IMR-90 (cell line): Measurements from ENCODE around the gene RYR2. TPM values are rescaled to one million over a fixed set of nuclear protein-coding genes. Genes with fewer than 3 reads are reported as not detected.

Experiments
- ATAC-seq: fragments of 200-7000 bp; cut with Tn5 transposase; 2 replicates; pipeline ENCODE4 v1.9.1; 2020; ENCODE audit warnings: low read depth, mild to moderate bottlenecking, moderate library complexity
- BruUV-seq: library from RNA; stranded (reverse); fragments of 400-500 nt; replicated peaks from 2 replicates; lab custom pipeline; 2021; lab: Mats Ljungman, UMichigan
- CTCF ChIA-PET: fragments of 300-600 bp; formaldehyde crosslinking; extraction: SDS; loops from one replicate; lab custom pipeline; 2021; ENCODE audit warnings: antibody characterized with exemption; lab: Yijun Ruan, JAX
- POLR2A ChIA-PET: fragments of 300-600 bp; sonication (Branson Sonifier 250); formaldehyde crosslinking; loops from one replicate; lab custom pipeline; 2022; ENCODE audit warnings: antibody characterized with exemption; ENCODE audit not compliant: unreplicated experiment; lab: Charles Lee
- DNase-seq: peaks from one replicate; pipeline ENCODE4 v3.0.0; 2013
- H2AFZ ChIP-seq: replicated peaks from 2 replicates; pipeline ENCODE3; 2013; ENCODE audit warnings: low read length, mild to moderate bottlenecking; ENCODE audit not compliant: poor library complexity
- H2AK5ac ChIP-seq: 2 replicates; pipeline ENCODE4 v1.6.1; 2013; ENCODE audit warnings: low read depth, low read length, inconsistent platforms
- H2AK9ac ChIP-seq: replicated peaks from 2 replicates; pipeline ENCODE3; 2013; ENCODE audit warnings: mild to moderate bottlenecking, low read depth, low read length, moderate library complexity; ENCODE audit not compliant: poor library complexity
- H2BK120ac ChIP-seq: 2 replicates; pipeline ENCODE4 v1.6.1; 2013; ENCODE audit warnings: low read depth, low read length, inconsistent platforms
- H2BK15ac ChIP-seq: 3 replicates; pipeline ENCODE4 v1.6.1; 2013; ENCODE audit warnings: low read depth, low read length, inconsistent platforms
- H2BK20ac ChIP-seq: 2 replicates; pipeline ENCODE4 v1.6.1; 2013; ENCODE audit warnings: low read depth, mild to moderate bottlenecking, inconsistent platforms, low read length, moderate library complexity
- H2BK5ac ChIP-seq: 2 replicates; pipeline ENCODE4 v1.6.1; 2013; ENCODE audit warnings: mild to moderate bottlenecking, low read depth, low read length, inconsistent platforms; ENCODE audit not compliant: poor library complexity, severe bottlenecking
- H3K14ac ChIP-seq: replicated peaks from 2 replicates; pipeline ENCODE4 v1.6.1; 2013; ENCODE audit warnings: low read depth, low read length, inconsistent platforms
- H3K18ac ChIP-seq: 2 replicates; pipeline ENCODE4 v1.6.1; 2013; ENCODE audit warnings: low read depth, low read length, control low read depth
- H3K23ac ChIP-seq: 2 replicates; pipeline ENCODE4 v1.6.1; 2013; ENCODE audit warnings: low read depth, low read length, inconsistent platforms
- H3K27ac ChIP-seq: 2 replicates; pipeline ENCODE4 v1.5.1; 2013; ENCODE audit warnings: mild to moderate bottlenecking, control low read depth, low read length; ENCODE audit not compliant: insufficient read depth
- H3K27me3 ChIP-seq: 2 replicates; pipeline ENCODE4 v1.6.1; 2013; ENCODE audit warnings: low read length; ENCODE audit not compliant: control insufficient read depth, insufficient read depth
- H3K36me3 ChIP-seq: 2 replicates; pipeline ENCODE4 v1.6.1; 2013; ENCODE audit warnings: low read length, mixed read lengths; ENCODE audit not compliant: control insufficient read depth, insufficient read depth
- H3K4ac ChIP-seq: 2 replicates; pipeline ENCODE4 v1.6.1; 2013; ENCODE audit warnings: low read depth, low read length, inconsistent platforms
- H3K4me1 ChIP-seq: 2 replicates; pipeline ENCODE4 v1.6.1; 2013; ENCODE audit warnings: low read length, mixed read lengths; ENCODE audit not compliant: control insufficient read depth, insufficient read depth
- H3K4me2 ChIP-seq: 2 replicates; pipeline ENCODE4 v1.6.1; 2013; ENCODE audit warnings: low read depth, mild to moderate bottlenecking, control low read depth, low read length, moderate library complexity
- H3K4me3 ChIP-seq: 2 replicates; pipeline ENCODE4 v1.5.1; 2013; ENCODE audit warnings: low read depth, mild to moderate bottlenecking, control low read depth, low read length, moderate library complexity; ENCODE audit not compliant: insufficient read depth
- H3K56ac ChIP-seq: 2 replicates; pipeline ENCODE4 v1.6.1; 2013; ENCODE audit warnings: low read length, inconsistent platforms; ENCODE audit not compliant: insufficient read depth; ENCODE audit errors: extremely low read depth
- H3K79me1 ChIP-seq, 2 experiments: 2 replicates each; pipeline ENCODE4 v1.6.1; 2013; ENCODE audit warnings: low read length in 2 of 2, inconsistent platforms in 1 of 2, low read depth in 1 of 2
- H3K9ac ChIP-seq: 2 replicates; pipeline ENCODE4 v1.6.1; 2013; ENCODE audit warnings: low read depth, low read length, control low read depth
- H3K9me1 ChIP-seq: 2 replicates; pipeline ENCODE4 v1.6.1; 2013; ENCODE audit warnings: low read length, inconsistent platforms; ENCODE audit not compliant: insufficient read depth
- H3K9me3 ChIP-seq: 2 replicates; pipeline ENCODE4 v1.6.1; 2013; ENCODE audit warnings: low read length; ENCODE audit not compliant: control insufficient read depth, insufficient read depth
- H4K20me1 ChIP-seq: 2 replicates; pipeline ENCODE4 v1.6.1; 2013; ENCODE audit warnings: low read length, inconsistent platforms; ENCODE audit not compliant: insufficient read depth
- H4K5ac ChIP-seq: 2 replicates; pipeline ENCODE4 v1.6.1; 2013; ENCODE audit warnings: mild to moderate bottlenecking, low read depth, low read length, control low read depth
- H4K8ac ChIP-seq, 2 experiments: 2 replicates each; pipeline ENCODE4 v1.6.1; 2013; ENCODE audit warnings: low read depth in 2 of 2, low read length in 2 of 2, control low read depth in 1 of 2, inconsistent platforms in 1 of 2
- H4K91ac ChIP-seq: 2 replicates; pipeline ENCODE4 v1.6.1; 2013; ENCODE audit warnings: low read depth, low read length, inconsistent platforms; ENCODE audit not compliant: insufficient read depth
- BHLHE40 ChIP-seq: fragments of 150-350 bp; IDR thresholded peaks from 2 replicates; pipeline ENCODE4 v1.6.1; 2016; ENCODE audit warnings: mild to moderate bottlenecking, low read depth, low read length
- CEBPB ChIP-seq: IDR thresholded peaks from 2 replicates; pipeline ENCODE4 v1.6.1; 2012; ENCODE audit warnings: low read depth, low read length, improper control_type of control experiment
- FOS ChIP-seq: fragments of 150-350 bp; IDR thresholded peaks from 2 replicates; pipeline ENCODE4 v1.6.1; 2016; ENCODE audit warnings: low read depth, low read length
- MAFK ChIP-seq: IDR thresholded peaks from 2 replicates; pipeline ENCODE4 v1.6.1; 2012; ENCODE audit warnings: low read depth, low read length, improper control_type of control experiment
- MAZ ChIP-seq: IDR thresholded peaks from 2 replicates; pipeline ENCODE4 v1.6.1; 2012; ENCODE audit warnings: low read depth, mild to moderate bottlenecking, low read length, improper control_type of control experiment, moderate library complexity, borderline replicate concordance
- MXI1 ChIP-seq: IDR thresholded peaks from 2 replicates; pipeline ENCODE4 v1.6.1; 2012; ENCODE audit warnings: low read depth, mild to moderate bottlenecking, low read length, moderate library complexity, borderline replicate concordance
- POLR2A ChIP-seq: IDR thresholded peaks from 2 replicates; pipeline ENCODE4 v1.6.1; 2012; ENCODE audit warnings: mild to moderate bottlenecking, low read depth, low read length
- RAD21 ChIP-seq: IDR thresholded peaks from 2 replicates; pipeline ENCODE4 v1.6.1; 2012; ENCODE audit warnings: low read length, improper control_type of control experiment
- RCOR1 ChIP-seq: IDR thresholded peaks from 2 replicates; pipeline ENCODE4 v1.6.1; 2012; ENCODE audit warnings: mild to moderate bottlenecking, low read length, improper control_type of control experiment; ENCODE audit not compliant: insufficient replicate concordance
- WGBS, 2 experiments: methylation state at CpG; one replicate each; pipeline versions ENCODE4 v1.1.5 to v1.1.7; 2013; ENCODE audit warnings: missing lambda C conversion rate in 2 of 2; ENCODE audit not compliant: insufficient read length in 1 of 2; ENCODE audit errors: extremely low coverage in 2 of 2; 5-methylcytosine and 5-hydroxymethylcytosine counted together
- dilution Hi-C: fragments of 300-500 bp; cut with HindIII; formaldehyde crosslinking; loops from one replicate; pipeline ENCODE4 v1.14.3; 2018; ENCODE audit warnings: low sequenced_read_pairs; ENCODE audit not compliant: unreplicated experiment
- in situ Hi-C: fragments of 300-500 bp; cut with MboI; formaldehyde crosslinking; loops from 3 replicates; pipeline ENCODE4 v1.14.3; 2019; ENCODE audit warnings: low sequenced_read_pairs, inconsistent platforms, mixed read lengths
- intact Hi-C: fragments of 100-400 bp; cut with micrococcal nuclease; formaldehyde crosslinking; loops from 2 replicates; pipeline ENCODE4 v1.10.0; 2022
- polyA plus RNA-seq, 3 experiments: library from polyadenylated mRNA; depleted of rRNA; stranded (reverse); fragments of >200 nt; gene quantifications; 2 replicates each; pipeline ENCODE4 v1.2.3, GENCODE V29; 2012; ENCODE audit warnings: low replicate concordance in 1 of 3
- total RNA-seq: library from RNA; depleted of rRNA; stranded (reverse); fragments of >200 nt; gene quantifications from 2 replicates; pipeline ENCODE4 v1.2.3, GENCODE V29; 2012
- TF ChIP-seq, protein P1 (sequence below): fragments of 150-350 bp; IDR thresholded peaks from 2 replicates; pipeline ENCODE4 v1.6.1; 2016; ENCODE audit warnings: low read depth, mild to moderate bottlenecking, low read length, moderate library complexity, borderline replicate concordance
- TF ChIP-seq, protein P2 (sequence below): conservative IDR thresholded peaks from 2 replicates; pipeline ENCODE4 v1.5.1; 2012; ENCODE audit warnings: mild to moderate bottlenecking, low read depth, low read length, improper control_type of control experiment

The RYR2 gene
- total and polyA plus RNA-seq, 2 of the 4 experiments (the other 2 are of a cell fraction) = not detected

DNA sequence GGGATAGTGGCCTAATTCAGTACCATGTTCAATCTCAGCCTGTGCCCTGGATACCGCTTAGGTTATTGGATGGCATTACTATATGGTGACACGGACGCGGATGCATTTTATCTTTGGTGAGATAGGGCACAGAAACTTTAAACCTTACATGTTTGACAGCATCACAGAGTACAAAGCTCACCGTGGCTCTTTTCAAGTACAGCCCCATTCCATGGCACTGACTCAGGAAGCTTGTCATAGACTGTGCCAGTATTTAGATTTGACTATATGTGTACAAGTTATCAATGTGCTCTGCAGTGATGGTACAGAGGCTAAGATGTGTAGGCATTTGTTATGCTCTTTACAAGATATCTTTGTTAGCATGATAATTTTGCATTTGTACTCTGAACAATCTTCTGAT lies 169.0 kb downstream of the RYR2 start:
- no peak overlapping the region for H2BK20ac ChIP-seq
- ChIA-PET CTCF (no interaction called here), POLR2A (no interaction called here)
- H2BK15ac ChIP-seq = no peak overlapping the region
- no peak overlapping the region for H2AFZ ChIP-seq
- H3K23ac ChIP-seq = no peak overlapping the region
- H3K4me1 ChIP-seq = no peaks in the 10 kb centered on the region
- H4K91ac ChIP-seq = no peak overlapping the region
- H2AK5ac ChIP-seq = no peak overlapping the region
- H3K27me3 ChIP-seq = no peaks in the 10 kb centered on the region
- H3K9me1 ChIP-seq = no peaks in the 10 kb centered on the region
- H3K4ac ChIP-seq = no peak overlapping the region
- no peaks in the 10 kb centered on the region for H3K36me3 ChIP-seq
- TF ChIP-seq FOS = no peak
- no peak for TF ChIP-seq RAD21
- TF ChIP-seq MAZ = no peak
- no peak for TF ChIP-seq BHLHE40
- no peak for TF ChIP-seq CEBPB
- no peak for TF ChIP-seq MAFK
- TF ChIP-seq RCOR1 = no peak
- TF ChIP-seq, protein P1, sequence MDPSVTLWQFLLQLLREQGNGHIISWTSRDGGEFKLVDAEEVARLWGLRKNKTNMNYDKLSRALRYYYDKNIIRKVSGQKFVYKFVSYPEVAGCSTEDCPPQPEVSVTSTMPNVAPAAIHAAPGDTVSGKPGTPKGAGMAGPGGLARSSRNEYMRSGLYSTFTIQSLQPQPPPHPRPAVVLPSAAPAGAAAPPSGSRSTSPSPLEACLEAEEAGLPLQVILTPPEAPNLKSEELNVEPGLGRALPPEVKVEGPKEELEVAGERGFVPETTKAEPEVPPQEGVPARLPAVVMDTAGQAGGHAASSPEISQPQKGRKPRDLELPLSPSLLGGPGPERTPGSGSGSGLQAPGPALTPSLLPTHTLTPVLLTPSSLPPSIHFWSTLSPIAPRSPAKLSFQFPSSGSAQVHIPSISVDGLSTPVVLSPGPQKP = no peak
- no peak for TF ChIP-seq POLR2A
- TF ChIP-seq, protein P2, sequence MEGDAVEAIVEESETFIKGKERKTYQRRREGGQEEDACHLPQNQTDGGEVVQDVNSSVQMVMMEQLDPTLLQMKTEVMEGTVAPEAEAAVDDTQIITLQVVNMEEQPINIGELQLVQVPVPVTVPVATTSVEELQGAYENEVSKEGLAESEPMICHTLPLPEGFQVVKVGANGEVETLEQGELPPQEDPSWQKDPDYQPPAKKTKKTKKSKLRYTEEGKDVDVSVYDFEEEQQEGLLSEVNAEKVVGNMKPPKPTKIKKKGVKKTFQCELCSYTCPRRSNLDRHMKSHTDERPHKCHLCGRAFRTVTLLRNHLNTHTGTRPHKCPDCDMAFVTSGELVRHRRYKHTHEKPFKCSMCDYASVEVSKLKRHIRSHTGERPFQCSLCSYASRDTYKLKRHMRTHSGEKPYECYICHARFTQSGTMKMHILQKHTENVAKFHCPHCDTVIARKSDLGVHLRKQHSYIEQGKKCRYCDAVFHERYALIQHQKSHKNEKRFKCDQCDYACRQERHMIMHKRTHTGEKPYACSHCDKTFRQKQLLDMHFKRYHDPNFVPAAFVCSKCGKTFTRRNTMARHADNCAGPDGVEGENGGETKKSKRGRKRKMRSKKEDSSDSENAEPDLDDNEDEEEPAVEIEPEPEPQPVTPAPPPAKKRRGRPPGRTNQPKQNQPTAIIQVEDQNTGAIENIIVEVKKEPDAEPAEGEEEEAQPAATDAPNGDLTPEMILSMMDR = no peak
- TF ChIP-seq MXI1 = no peak
- no peak overlapping the region for H2BK120ac ChIP-seq
- no peaks in the 10 kb centered on the region for H3K79me1 ChIP-seq
- H3K14ac ChIP-seq = no peak overlapping the region
- no peak overlapping the region for H4K8ac ChIP-seq
- H3K9me3 ChIP-seq = peaks cover 5% of the 10 kb centered on the region
- in situ Hi-C loops (no loop called here), dilution Hi-C loops (no loop called here), intact Hi-C loops (no loop called here)
- no peak overlapping the region for H3K4me3 ChIP-seq
- no peak overlapping the region for H2AK9ac ChIP-seq
- no peak overlapping the region for H3K18ac ChIP-seq
- no peak overlapping the region for H2BK5ac ChIP-seq
- H3K27ac ChIP-seq = no peak overlapping the region
- H3K4me2 ChIP-seq = no peak overlapping the region
- DNase-seq (no peak), ATAC-seq (no peak)
- no TSS peak for BruUV-seq
- H3K9ac ChIP-seq = no peak overlapping the region
- H3K56ac ChIP-seq = no peak overlapping the region
- WGBS, 2 experiments = no CpG with 5 or more reads among the region's 5 CpGs
- H4K20me1 ChIP-seq = no peaks in the 10 kb centered on the region
- no peak overlapping the region for H4K5ac ChIP-seq
